ENCODE results near the gene LRP1B. TPM values are rescaled to one million over a fixed set of nuclear protein-coding genes. Genes with fewer than 3 reads are reported as not detected.
A peak's percentile ranks its signal among the peaks of the same experiment; 100 is the strongest.

Gene LRP1B
- total RNA-seq = 1 to 10 TPM in 1 of 2 donors, under 1 TPM in 1; 0.52 to 3.0 TPM

DNA sequence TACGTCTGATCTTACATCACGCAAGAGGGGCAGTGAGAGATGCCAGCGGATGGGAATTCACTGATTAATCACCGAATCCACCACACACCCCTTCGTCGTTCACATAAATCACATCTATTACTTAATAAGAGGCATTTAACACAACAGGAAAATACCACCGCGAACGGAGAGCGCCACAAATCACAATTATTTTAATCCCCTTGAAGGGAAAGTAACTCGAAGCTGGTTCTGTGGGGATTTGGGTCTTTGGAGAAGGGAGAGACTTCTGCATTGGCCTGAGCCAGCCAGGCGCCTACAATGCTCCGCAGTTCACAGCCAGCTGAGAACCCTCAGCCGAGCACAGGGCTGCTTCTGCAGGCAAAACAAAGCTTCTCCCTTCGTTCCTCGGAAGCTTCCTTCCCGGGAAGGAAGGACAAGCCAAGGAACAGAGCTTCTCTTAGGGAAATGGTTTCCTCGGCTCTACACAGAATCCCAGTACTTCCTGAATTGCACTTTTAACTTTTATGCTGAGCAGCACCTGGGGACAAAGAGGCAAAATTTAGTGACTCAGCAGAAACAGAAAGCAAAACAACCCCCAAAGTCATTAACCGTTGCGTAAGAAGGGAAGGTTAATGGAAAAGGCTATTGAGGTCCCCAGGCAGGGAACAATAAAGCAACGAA is at the start of gene LRP1B:
Gene LRP1B (minus strand): TSS at position 7 of the 660 bp plus-strand sequence. CDS start 287 bp downstream, outside the sequence.
- 1 to 2% methylated on average over 21 of the region's 21 CpGs for WGBS, 2 donors
- peak in 2 of 3 donors; percentile 14 to 33 for TF ChIP-seq POLR2A (IDR thresholded peaks at IDR 0.05)
- TF ChIP-seq, protein P1, sequence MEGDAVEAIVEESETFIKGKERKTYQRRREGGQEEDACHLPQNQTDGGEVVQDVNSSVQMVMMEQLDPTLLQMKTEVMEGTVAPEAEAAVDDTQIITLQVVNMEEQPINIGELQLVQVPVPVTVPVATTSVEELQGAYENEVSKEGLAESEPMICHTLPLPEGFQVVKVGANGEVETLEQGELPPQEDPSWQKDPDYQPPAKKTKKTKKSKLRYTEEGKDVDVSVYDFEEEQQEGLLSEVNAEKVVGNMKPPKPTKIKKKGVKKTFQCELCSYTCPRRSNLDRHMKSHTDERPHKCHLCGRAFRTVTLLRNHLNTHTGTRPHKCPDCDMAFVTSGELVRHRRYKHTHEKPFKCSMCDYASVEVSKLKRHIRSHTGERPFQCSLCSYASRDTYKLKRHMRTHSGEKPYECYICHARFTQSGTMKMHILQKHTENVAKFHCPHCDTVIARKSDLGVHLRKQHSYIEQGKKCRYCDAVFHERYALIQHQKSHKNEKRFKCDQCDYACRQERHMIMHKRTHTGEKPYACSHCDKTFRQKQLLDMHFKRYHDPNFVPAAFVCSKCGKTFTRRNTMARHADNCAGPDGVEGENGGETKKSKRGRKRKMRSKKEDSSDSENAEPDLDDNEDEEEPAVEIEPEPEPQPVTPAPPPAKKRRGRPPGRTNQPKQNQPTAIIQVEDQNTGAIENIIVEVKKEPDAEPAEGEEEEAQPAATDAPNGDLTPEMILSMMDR (IDR thresholded peaks at IDR 0.05) = no peak
- Histone ChIP-seq H3K4me3 (peak within 1 kb of the TSS; percentile 6 to 44), H3K27ac (peak within 1 kb of the TSS in 3 of 4 donors; percentile 13 to 71 (median 48)), H3K27me3 (no peaks in the 10 kb centered on the region), H3K36me3 (replicated peaks in 1 of 2; ENCODE audit: insufficient read depth in 1 of 2, low read depth in 2 of 2) (no peaks in the 10 kb centered on the region), H3K9me3 (no peaks in the 10 kb centered on the region), H3K4me1 (peaks cover 24% of the 10 kb centered on the region)
- intact Hi-C loops (cut with DNase I) = no loop called here
- DNase-seq (peak; percentile 13 to 27 (median 20)), ATAC-seq (peak; percentile 65)

DNA sequence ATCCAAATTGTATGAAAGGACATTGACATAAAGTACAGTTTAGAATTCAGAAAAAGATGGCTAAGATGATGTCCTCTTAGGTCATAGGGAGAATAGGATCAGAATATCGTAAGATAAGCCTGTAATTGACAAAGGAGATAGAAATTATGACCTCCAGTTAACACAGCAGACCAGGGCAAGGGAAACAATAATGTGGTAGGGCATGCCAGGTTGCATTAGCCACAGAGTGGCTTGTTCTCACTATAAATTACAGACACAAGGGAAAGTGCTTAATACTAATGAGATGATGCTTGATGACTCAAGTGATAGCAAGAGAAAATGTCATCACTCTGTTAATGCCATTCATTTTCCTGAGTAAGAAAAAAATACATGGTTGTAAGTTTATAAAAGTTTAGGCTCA is 48.9 kb upstream of the LRP1B start:
- Histone ChIP-seq H3K27ac (no peak overlapping the region), H3K4me1 (no peaks in the 10 kb centered on the region), H3K36me3 (replicated peaks in 1 of 2; ENCODE audit: insufficient read depth in 1 of 2, low read depth in 2 of 2) (no peaks in the 10 kb centered on the region), H3K4me3 (no peak overlapping the region), H3K27me3 (no peaks in the 10 kb centered on the region), H3K9me3 (no peaks in the 10 kb centered on the region)
- ATAC-seq (no peak), DNase-seq (no peak)
- intact Hi-C loops (cut with DNase I) = no loop called here
- 50 to 62% methylated on average over 1 of the region's 1 CpG for WGBS, 2 donors
- TF ChIP-seq POLR2A (IDR thresholded peaks at IDR 0.05) = no peak
- TF ChIP-seq, protein P1 (IDR thresholded peaks at IDR 0.05) = no peak

DNA sequence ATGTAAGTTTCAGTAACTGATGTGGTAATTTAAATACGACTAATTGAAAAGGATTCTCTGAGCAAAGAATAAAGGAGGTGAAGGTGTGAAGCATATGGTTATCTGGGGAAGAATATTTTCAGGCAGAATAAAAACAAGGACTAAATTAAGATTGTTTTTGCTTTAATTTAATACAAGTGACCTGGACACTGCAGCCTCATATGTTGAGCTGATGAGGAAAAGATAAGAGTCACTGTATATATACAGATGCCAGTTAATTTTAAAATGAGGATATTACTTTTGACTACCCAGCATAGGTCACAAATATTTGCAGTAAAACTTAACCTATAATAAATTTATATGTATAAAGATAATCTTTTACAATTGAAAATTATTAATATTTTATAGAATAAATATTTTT is 47.8 kb upstream of the LRP1B start:
- 81 to 85% methylated on average over 1 of the region's 1 CpG for WGBS, 2 donors
- Histone ChIP-seq H3K9me3 (no peaks in the 10 kb centered on the region), H3K4me3 (no peak overlapping the region), H3K27me3 (no peaks in the 10 kb centered on the region), H3K4me1 (no peaks in the 10 kb centered on the region), H3K36me3 (replicated peaks in 1 of 2; ENCODE audit: insufficient read depth in 1 of 2, low read depth in 2 of 2) (no peaks in the 10 kb centered on the region), H3K27ac (no peak overlapping the region)
- no peak for TF ChIP-seq POLR2A (IDR thresholded peaks at IDR 0.05)
- TF ChIP-seq, protein P1 (IDR thresholded peaks at IDR 0.05) = no peak
- intact Hi-C loops (cut with DNase I) = no loop called here
- no peak for ATAC-seq
- DNase-seq = no peak

DNA sequence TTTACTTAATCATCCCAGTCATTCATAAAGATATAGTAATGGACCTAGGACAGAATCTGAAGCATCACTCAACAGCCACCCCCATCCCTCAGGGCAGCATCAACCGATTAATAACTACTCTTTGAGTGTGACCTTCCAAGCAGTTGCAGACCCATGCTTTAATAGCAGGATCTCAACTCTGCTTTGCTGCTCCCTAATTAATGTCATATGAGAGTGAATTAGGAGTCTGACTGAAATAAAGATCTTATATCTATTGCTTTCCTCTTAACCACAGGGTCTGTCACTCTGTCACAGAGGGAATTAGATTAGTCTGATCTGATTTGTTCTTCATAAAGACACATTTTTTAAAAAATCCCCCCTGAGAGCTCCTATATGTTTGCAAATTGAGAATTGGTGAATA is 46.1 kb upstream of the LRP1B start:
- 53 to 63% methylated on average over 1 of the region's 1 CpG for WGBS, 2 donors
- DNase-seq = no peak
- H3K4me3 ChIP-seq = no peak overlapping the region
- H3K4me1 ChIP-seq = no peaks in the 10 kb centered on the region
- TF ChIP-seq, protein P1 (IDR thresholded peaks at IDR 0.05) = no peak
- no peak for TF ChIP-seq POLR2A (IDR thresholded peaks at IDR 0.05)
- ATAC-seq = no peak
- no peaks in the 10 kb centered on the region for H3K36me3 ChIP-seq (replicated peaks in 1 of 2; ENCODE audit: insufficient read depth in 1 of 2, low read depth in 2 of 2)
- no peaks in the 10 kb centered on the region for H3K9me3 ChIP-seq
- H3K27me3 ChIP-seq = no peaks in the 10 kb centered on the region
- intact Hi-C loops (cut with DNase I) = no loop called here
- H3K27ac ChIP-seq = no peak overlapping the region

DNA sequence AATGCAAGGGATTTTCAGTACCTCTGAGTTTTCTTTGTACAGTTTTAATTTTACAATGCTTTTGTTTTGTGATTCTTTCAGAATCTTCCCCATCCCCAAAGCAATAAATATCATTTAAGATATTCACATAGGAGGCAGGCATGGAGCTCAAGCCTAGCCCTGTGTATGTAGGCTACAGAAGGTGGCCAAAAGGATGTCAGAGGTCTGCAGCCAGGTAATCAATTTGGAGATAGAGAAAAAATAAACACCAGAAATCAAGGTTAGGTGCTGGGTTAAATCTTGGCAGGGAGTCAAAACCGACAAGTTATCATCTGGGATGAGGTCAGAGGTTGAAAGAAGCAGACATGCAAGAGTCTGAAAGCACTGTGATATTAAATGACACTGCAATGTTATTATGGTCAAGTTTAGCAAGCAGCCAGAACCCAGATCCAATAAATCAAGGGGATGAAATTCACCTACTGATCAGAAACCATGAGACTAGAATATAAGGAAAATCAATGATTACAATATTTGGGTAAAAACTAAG is 45.1 kb upstream of the LRP1B start:
- H3K36me3 ChIP-seq (replicated peaks in 1 of 2; ENCODE audit: insufficient read depth in 1 of 2, low read depth in 2 of 2) = no peaks in the 10 kb centered on the region
- no peaks in the 10 kb centered on the region for H3K27me3 ChIP-seq
- 7 to 9% methylated on average over 1 of the region's 1 CpG for WGBS, 2 donors
- H3K27ac ChIP-seq = no peak overlapping the region
- no peaks in the 10 kb centered on the region for H3K9me3 ChIP-seq
- DNase-seq = no peak
- intact Hi-C loops (cut with DNase I) = no loop called here
- H3K4me3 ChIP-seq = no peak overlapping the region
- ATAC-seq = no peak
- no peaks in the 10 kb centered on the region for H3K4me1 ChIP-seq
- TF ChIP-seq, protein P1 (IDR thresholded peaks at IDR 0.05) = no peak
